Hematopoietic multipotent progenitor cell treated with erythropoietin and hydrocortisone succinate and interleukin-3 and kit ligand, for 8 days (in vitro differentiated cells): ENCODE results near the gene RBBP5.

ENCODE experiments used
- DNase-seq: peaks from one replicate; pipeline ENCODE4 v3.0.0-alpha.2; 2015

The RBBP5 gene

DNA sequence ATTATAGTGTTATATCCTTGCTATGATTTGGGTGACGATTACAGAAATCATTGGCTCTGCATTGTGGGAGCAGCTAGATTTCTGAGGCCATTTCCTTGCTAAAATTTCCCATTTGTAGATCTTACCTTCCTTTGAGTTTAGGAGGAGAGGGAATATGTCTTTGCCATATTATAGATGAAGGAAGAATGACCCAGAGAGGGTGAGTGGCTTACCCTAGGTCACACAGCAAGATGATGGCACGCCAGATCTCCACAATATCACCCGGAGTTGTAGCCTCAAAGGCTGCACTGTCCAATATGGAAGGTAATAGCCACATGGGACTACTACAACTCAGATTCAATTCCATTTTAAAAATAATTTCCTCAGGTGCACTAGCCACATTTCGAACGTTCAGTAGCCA, 68.5 kb downstream of the RBBP5 start:
- DNase-seq = no peak

DNA sequence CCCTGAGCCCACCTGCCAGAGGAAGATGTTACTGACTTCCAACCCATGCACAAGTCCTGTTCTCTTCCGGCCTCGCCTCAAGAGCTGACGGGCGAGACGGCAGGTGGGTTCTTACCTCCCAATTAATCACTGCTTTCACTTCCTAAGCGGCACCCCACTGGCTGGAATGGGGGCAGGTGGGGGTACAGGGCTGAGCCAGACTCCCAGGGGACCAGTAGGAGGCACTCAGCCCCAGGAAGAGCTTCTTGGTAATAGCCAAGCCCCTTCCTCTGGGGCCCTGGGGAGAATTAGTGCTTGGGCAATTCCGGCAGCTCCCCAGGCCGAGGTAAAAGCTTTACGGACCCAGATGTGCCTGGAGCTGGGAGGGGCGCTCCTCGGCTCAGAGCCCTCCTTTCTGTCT, 69.1 kb downstream of the RBBP5 start:
- no peak for DNase-seq

DNA sequence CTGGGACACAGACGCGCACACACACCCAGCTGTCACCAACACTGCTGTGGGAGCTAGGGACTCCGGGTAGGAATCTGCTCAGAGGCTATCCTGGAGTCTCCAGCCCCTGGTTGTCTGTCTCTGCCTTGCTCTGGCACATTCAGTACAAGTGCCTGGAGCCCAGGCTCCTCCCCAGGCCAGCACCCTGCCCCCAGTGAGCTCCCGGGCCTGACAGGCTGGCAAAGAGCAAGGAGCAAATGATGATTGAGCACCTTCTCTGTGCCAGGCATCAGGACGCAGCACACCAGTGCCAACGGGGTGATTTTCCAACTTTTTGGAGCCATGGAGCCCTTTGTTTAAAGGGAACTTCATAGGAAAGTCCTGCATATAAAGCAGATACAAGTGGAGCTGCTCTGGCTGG, 72.3 kb downstream of the RBBP5 start:
- DNase-seq = no peak

DNA sequence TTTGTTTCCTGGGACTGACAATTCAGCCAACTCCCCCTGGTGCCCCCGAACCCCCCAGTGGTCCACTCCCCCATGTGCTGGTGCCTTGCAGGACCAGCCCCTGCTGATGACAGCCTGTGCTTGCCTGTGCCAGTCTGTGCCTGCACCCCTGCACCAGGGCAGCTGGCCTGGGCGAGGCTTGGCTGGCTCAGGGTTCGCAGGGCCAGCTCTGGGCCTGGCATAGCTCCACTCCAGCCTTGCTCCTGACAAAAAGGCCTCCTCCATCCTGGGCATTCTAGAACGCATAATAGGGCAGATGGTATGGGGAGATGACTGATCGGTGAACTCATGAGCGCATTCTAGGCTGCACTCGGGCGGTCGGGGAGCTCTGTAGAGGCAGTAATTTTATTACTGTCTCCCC, 73.4 kb downstream of the RBBP5 start:
- no peak for DNase-seq

DNA sequence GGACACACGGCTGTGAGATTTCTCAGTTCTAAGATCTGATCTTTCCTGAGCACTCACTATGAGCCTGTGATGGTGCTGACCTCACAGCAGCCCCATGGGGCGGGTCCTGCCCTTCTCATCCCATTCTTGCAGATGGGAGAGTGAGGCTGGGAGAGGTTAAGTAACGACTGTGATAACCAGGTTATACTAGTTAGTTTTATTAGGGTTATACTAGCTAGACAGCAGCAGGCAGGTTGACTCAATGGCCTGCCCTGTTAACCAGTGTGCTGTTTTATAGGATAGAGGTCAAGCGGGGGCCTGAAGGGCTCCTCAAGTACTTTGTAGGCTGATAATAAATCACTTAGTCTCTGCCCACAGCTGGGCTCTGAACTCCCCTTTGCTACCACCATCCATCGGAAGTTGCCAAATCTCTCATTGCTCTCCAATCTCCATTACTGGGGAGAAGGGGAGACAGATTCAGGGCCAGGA, 74.0 kb downstream of the RBBP5 start:
- no peak for DNase-seq

DNA sequence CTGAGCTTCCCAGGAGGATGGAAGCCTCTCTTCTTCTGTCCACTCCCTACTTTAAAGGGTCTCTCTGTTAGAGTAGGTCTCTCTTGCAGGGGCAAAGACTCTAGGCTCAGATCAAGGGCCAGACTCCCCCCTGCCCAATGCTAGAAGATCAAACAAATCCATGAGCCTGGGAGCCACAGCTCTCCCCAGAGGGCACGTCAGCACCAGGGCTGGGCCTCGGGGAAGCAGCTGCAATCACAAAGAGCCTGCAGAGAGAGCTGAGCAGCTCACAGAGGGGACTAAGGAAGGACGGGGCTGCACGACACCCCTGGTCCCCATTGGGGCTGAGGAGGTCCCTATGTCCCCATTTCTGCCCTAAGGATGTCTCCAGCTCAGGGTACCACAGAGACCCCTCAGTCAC, 74.9 kb downstream of the RBBP5 start:
- DNase-seq = no peak

DNA sequence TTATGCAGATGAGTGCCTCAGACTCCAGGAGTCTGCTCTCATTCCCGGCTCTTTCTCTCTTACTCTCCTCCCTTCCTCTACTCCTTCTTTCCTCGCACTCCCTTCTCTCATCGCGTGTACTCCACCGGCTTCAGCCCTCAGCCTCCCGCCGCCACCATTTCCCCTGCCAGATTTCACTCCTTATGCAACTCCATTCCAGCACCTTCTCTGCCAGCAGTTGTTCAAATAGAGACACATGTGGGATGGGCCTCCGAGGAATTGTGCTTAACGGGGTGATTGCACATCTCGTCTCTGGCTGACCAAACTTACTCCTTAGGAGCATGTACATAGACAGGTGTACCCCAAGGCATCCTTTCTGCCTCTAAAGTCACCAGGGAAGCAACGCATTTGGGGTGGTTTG, 76.6 kb downstream of the RBBP5 start:
- DNase-seq = no peak

DNA sequence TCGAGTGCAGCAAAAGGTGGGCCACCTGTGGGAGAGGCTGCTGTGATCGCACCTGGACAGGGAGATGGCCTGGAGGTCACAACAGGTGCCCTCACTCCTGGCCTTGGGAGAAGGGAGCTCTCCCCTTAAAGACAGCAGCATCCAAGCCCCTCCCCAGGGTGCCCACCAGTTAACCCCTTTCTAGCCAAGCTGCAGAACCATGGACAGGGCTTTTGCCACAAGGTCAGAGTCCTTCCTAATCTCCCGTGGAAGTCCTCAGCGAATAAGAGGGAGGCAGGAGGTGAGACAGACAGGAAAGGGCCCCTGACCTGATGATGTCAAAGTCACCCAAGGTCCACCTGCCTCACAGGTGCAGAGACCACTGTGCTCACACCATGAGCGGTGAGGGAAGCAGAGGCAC, 77.0 kb downstream of the RBBP5 start:
- no peak for DNase-seq

DNA sequence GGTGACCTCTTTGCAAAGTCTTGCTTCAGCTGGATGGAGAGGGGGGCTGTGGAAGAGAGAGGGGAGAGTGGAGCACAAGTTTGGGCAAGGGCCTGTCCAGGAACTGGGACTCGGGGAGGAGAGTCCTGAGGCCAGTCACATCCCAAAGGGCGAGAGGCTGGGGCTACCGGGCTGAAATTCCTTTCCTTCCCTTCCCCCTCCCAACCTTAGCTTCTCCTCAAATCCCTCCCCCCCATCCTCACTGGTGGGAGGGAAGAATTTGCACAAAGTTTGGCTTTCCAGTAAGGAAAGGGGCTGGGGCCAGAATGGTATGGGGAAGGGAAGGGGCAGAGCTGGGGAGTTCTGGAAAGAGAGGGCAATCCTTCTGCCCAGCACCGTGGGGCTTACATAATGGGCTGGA, 77.9 kb downstream of the RBBP5 start:
- no peak for DNase-seq

DNA sequence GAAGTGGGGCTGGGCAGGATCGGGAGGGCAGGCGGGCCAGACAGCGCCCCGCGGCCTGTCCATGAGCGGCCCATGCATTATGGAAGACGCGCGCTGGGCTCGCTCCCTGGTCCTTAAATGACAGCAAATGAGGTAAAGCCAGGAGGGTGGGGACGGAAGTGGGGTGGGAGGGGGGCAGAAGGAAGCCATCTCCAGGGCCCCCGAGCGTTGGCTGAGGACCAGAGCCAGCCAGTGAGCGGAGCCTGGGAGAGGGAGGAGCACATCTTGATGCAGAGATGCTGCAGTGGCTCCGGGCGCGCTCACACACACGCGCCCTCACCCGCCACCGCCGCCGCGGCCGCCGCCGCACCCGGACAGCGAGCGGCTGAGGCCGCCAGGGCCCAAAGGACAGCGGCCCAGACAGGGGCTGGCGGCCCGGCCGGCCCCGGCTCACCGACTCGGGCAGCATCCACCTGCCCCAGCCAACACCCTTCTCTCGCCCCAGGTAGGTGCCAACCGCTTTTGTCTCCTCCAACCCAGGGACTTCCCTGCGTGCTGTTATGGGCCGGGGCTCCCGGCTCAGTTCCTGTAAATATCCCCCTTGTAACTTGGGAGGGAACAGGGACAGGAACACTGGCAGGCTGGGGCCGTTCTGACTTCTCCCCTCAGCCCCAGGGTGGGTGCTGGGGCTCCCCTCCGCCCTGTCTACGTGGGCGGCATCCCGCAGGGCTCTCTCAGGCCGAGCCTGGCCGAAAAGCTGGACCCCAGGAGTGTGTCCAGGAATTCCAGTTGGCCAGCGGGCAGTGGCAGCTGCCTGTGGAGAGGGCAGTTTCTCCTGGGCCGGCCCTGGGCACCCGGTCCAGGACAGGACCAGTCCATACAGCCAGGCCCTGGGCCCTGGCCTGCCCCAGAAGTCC, 78.6 kb downstream of the RBBP5 start, which contains the start of gene CNTN2:
Gene CNTN2 (plus strand): TSS at position 302 of the 896 bp plus-strand sequence. CDS start 9,974 bp downstream, outside the sequence.
- no peak for DNase-seq

DNA sequence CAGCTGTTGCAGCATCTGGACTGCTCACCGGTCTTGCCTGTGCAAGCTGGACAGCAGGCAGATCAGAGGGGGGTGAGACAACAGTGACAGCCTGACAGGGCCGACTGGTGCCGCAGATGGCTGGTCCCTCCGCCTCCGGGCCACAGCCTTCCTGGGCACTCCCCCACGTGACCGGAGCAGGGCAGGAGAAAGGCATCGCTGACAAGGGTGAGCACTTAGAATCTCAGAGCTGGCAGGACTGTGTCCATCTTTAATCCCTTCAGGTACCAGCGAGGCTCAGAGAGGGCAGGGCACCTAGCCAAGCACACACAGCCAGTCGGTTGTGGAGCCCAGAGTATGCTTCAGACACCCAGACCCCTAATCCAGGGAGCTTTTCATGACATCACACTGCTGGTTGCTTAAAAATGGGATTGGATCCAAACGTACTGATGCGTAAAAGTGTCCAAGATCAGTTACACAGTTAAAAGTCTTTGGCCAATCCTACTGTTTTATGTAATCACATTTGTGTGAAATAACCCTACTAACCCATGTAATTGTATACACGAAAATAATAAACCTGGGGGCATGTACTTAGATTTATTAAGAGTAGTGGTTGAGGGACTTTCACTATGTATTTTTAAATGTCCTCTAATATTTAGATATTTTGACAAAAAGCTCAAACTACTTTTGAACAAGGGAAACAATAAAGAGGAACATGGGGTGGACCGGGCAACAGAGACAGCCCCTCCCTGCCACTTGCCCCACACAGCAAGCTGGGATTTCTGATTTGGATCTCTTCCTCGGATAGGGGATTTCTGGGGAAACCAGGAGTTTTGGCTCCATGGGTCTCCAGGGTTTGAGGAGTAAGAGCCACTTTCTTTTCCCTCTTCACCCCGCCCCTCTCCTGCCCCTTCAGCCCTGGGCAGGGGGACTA, 79.5 kb downstream of the RBBP5 start:
- DNase-seq = no peak

DNA sequence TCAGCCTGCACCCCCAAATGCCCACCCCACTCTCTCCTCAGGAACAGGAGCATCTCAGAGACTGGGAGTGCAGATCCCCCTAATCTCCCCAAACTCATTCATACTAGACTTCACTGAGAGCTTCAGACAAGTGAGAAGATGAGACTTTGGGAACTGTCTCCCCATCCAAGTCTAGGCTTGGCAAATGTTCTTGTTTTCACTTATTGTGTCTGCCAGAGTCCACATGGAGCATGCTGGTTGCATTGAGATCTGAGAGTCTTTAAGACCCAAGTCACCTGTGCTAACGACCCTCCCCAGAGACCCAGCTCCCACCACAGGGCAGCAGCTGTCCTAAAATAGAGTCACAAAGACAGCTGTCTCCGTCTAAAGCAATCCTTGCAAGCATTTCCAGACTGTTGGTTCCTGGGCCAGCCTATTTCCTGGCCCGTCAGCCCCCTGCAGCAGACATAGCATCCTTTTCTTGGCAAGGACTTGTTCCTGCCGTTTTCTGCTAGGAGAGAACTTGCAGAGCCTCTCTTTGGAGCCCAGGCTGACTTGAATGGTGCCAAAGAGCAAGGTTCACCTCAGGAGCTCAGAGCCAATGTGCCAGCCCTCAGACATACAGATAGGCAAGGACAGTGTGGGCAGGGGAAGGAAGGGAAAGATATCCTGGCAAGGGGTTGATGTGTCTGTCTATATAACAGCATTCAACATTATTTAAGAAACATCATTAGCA, 80.6 kb downstream of the RBBP5 start:
- no peak for DNase-seq

DNA sequence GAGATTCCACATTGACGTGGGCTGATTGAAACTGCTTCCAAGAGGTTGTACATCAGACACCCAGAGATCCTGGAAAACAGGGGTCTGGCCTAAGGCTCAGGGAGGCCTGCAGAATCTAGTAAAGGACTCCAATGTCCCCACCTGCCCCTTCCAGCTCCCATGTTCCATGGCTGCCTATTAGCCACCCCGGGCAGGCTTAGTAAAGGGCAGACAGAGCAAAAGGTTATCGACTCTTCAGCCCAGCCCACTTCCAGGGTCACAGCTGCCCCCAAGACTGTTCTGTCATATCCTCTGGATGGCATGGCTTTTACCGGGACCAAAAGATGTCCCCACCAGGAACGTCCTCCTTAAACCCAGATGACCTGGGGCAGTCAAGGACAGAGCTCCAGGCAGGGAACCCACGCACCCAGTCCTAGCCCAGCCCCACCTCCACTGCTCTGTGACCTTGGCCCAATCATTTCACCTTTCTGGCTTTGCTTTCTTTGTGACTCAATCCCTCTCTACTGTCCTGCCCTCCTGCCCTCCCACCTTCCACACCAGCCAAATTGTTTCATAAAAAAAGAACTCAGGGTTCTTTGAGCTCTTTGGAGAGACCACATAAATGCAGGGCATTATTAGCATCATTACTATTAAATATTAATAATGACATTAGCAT, 83.5 kb downstream of the RBBP5 start:
- no peak for DNase-seq

DNA sequence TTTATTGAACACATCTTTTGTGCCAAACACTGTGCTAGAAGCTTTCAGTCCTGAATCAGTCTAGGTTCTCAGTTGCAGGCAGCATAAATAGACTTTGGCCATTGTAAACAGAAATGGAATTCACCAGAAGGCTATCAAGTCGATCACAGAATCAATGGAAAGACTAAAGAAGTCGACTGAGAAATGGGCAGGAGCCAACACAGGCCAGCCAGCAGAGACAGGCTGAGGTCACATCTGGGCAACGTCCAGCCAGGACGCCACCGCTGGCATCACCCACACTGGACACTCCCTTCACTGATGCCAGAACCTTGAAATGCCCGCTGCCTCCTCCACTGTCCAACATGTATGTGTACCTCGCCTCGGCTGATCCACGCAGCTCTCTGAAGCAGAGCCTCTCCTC, 84.2 kb downstream of the RBBP5 start:
- no peak for DNase-seq
